Stimulated activated naive CD8-positive, alpha-beta T cell treated with anti-CD3 and anti-CD28 coated beads, Interleukin-15, amount 100 ng/mL, for 72 hours (primary cell): ENCODE measurements around the gene PARP6.

ENCODE experiments used
- ATAC-seq: fragments of 150-1000 bp; cut with Tn5 transposase; 2 replicates; pipeline ENCODE4 v1.10.0; 2021; ENCODE audit warnings: mild to moderate bottlenecking, moderate library complexity
- DNase-seq, 2 donors: peaks; one replicate each; pipeline ENCODE4 v3.0.0; 2021 to 2022
- H3K27ac Mint-ChIP-seq, 2 donors: one replicate each; pipeline ENCODE4 v1.8.0; 2022; ENCODE audit warnings: mild to moderate bottlenecking in 2 of 2, mixed read lengths in 2 of 2, moderate library complexity in 2 of 2
- H3K27me3 Mint-ChIP-seq: one replicate; pipeline ENCODE4 v1.8.0; 2022; ENCODE audit warnings: mixed read lengths
- H3K4me1 Mint-ChIP-seq: one replicate; pipeline ENCODE4 v1.8.0; 2022; ENCODE audit warnings: mild to moderate bottlenecking, mixed read lengths
- H3K4me3 Mint-ChIP-seq, 2 donors: one replicate each; pipeline ENCODE4 v1.8.0; 2022; ENCODE audit warnings: mild to moderate bottlenecking in 2 of 2, mixed read lengths in 2 of 2, moderate library complexity in 1 of 2
- H3K9me3 Mint-ChIP-seq, 2 donors: one replicate each; pipeline ENCODE4 v1.8.0; 2022; ENCODE audit warnings: mixed read lengths in 2 of 2

PARP6 gene

DNA sequence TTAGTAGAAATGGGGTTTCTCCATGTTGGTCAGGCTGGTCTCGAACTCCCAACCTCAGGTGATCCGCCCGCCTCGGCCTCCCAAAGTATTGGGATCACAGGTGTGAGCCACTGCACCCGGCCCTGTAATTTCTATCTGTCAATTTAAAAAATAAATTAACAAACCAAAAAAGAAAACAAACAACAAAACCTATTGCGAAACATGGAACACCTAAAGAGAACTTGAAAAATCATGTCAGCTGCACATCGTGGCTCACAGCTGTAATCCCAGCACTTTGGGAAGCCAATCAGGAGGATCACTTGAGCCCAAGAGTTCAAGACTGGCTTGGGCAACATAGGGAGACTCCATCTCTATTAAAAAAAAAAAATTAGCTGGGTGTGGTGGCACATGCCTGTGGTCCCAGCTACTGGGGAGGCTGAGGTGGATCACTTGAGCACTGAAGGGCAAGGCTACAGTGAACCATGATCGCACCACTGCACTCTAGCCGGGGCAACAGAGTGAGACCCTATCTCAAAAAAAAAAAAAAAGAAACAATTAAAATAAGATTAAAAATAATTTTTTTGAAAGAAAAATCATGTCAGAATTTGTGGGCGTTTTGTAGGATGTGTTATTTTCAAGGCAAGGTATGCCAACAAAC is 19.6 kb downstream of the PARP6 start:
- Mint-ChIP-seq H3K4me3 (no peak overlapping the region), H3K4me1 (no peaks in the 10 kb centered on the region), H3K9me3 (no peaks in the 10 kb centered on the region), H3K27ac (no peak overlapping the region), H3K27me3 (no peaks in the 10 kb centered on the region)
- no peak for DNase-seq
- ATAC-seq = no peak

DNA sequence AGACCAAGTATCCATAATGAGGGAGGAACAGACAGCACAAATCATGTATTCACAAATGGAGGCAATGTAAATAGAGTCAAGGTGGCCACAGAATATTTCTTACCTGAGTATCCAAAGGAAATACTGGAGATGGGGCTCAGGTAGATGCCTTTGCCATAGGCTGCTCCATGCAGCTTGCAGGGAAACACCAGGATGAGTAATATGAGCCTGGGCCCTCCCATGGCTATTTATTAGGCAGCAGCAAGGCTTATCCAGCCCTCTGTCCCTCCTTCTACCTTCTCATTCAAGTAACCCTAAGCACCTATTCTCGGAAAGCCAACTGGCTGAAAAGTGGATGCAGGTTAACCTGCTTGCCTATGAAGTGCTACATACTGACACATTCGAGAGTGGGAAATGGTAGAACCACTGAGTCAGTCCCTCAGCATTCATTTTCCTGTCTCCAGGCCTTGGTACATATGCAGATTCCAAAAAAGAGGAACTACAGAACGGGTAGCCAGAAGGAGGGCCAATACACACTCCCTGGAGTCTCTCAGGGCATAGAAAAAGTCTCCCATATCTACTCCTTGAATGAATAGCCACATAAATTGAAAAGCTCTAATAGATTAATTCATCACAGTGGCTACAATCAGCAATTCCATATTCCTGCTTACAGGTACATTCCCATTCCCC is 23.1 kb downstream of the PARP6 start:
- DNase-seq (no peak), ATAC-seq (no peak)
- no peaks in the 10 kb centered on the region for H3K4me1 Mint-ChIP-seq
- no peak overlapping the region for H3K27ac Mint-ChIP-seq
- no peaks in the 10 kb centered on the region for H3K27me3 Mint-ChIP-seq
- no peak overlapping the region for H3K4me3 Mint-ChIP-seq
- H3K9me3 Mint-ChIP-seq = no peaks in the 10 kb centered on the region

DNA sequence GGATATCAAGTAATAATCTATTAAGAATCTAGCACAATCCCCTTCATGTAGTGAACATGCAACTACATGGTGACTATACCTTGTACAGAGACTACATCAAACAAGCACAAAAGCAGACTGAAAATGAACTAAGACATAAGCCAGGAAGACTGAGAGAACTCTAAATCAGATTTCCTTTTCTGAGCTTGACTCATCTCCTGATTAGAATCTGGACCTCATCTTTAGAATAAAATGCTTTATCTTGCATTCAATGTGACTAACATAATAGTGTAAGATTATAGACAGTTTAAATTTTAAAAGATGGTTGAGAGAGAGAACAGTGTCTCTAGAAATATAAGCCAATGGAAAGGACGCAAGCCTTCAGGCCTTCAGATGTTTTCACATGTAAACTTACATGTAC is 23.8 kb downstream of the PARP6 start:
- DNase-seq = no peak
- no peaks in the 10 kb centered on the region for H3K9me3 Mint-ChIP-seq
- H3K27me3 Mint-ChIP-seq = no peaks in the 10 kb centered on the region
- H3K4me3 Mint-ChIP-seq = no peak overlapping the region
- no peaks in the 10 kb centered on the region for H3K4me1 Mint-ChIP-seq
- H3K27ac Mint-ChIP-seq = peak overlapping the region; percentile 47 to 50
- no peak for ATAC-seq

DNA sequence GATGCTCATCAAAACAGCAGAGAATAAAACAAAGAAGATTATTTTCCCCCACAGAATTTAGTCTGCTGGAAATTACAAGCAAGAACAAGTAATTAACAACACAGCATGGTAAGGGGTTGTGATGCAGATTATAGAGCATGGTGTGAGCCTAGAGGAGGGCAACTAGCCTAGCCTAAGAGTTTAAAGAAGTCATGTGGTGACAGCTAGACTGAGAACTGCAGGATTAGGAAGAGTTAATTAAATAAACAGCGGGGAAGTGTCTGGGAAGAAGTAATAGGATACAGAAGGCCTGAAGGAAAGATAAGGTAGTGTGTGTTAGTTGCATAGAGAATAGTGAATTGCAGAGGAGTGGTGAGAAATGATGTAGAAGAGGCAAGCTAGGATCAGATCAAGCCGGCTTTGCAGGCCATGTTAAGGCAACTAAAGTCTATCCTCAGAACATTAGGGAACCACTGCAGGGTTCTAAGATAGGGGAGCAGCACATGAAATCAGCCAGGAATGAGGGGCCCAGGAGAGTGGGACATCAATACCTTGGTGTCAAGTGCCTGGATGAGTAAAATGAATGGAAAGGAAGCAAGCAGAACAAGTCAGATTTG is 29.5 kb downstream of the PARP6 start:
- no peak for DNase-seq
- Mint-ChIP-seq H3K27me3 (no peaks in the 10 kb centered on the region), H3K4me3 (no peak overlapping the region), H3K4me1 (peaks cover 18% of the 10 kb centered on the region), H3K9me3 (no peaks in the 10 kb centered on the region), H3K27ac (peak overlapping the region in 1 of 2 donors; percentile 9)
- ATAC-seq = no peak

DNA sequence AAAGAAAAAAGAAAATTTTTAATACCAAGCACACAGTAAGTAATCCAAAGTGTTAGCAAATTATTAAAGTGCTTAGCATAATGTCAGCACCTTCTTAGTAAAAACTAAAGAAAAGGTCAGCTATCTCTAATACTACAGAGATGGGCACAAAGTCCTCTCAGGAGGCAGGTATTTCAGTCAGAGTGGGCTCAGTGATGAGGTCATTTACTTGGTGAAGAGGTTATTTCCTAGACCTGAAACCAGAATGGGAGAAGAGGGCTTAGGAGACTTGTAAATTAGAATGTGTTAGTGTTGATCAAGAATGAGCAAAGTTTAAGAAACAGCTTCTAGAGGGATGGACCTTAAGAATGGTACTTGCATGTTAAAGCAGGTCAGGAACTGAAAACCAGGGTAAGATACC is 32.7 kb downstream of the PARP6 start:
- no peaks in the 10 kb centered on the region for H3K27me3 Mint-ChIP-seq
- ATAC-seq (no peak), DNase-seq (no peak)
- H3K4me3 Mint-ChIP-seq = no peak overlapping the region
- no peaks in the 10 kb centered on the region for H3K9me3 Mint-ChIP-seq
- H3K27ac Mint-ChIP-seq = no peak overlapping the region
- peaks cover 40% of the 10 kb centered on the region for H3K4me1 Mint-ChIP-seq

DNA sequence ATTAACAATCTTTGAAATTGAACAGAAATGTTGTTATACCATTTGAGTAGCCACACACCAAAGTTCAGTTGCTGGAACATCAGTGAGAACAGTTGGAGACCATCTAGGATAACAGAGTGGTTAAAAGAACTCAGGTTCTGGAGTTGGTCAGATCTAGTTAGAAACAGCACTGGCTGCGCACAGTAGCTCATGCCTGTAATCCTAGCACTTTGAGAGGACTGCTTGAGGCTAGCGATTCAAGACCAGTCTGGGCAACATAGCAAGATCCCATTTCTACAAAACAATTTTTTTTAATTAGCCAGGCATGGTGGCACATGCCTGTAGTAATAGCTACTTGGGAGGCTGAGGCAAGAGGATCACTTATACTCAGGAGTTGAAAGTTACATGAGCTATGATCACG is 33.8 kb downstream of the PARP6 start:
- no peak overlapping the region for H3K4me3 Mint-ChIP-seq
- H3K27ac Mint-ChIP-seq = no peak overlapping the region

DNA sequence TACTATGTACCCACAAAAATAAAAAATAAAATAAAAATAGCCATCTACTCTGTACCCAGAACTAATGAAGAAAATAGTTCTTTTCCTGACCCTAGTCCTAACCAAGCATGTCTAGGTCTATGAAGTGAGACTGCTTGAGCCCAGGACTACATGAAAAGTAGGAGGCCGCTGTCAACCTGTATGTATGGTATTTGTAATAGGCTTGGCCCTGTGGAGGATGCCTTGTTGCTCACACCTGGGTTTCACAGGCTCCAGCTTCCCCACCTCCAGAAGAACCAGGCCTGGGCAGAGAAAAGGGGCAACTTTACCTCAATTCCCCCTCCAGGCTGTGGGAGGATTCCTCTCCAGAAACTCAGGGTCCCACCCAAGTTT is 34.5 kb downstream of the PARP6 start:
- no peaks in the 10 kb centered on the region for H3K27me3 Mint-ChIP-seq
- H3K9me3 Mint-ChIP-seq = no peaks in the 10 kb centered on the region
- DNase-seq = no peak
- peak overlapping the region; percentile 64 to 74 for H3K4me3 Mint-ChIP-seq
- peak; percentile 13 for ATAC-seq
- H3K27ac Mint-ChIP-seq = peak overlapping the region; percentile 57 to 98
- peaks cover 50% of the 10 kb centered on the region for H3K4me1 Mint-ChIP-seq

More for the DNA sequence above, 33.8 kb downstream of the PARP6 start:
- ATAC-seq (no peak), DNase-seq (no peak)
- no peaks in the 10 kb centered on the region for H3K9me3 Mint-ChIP-seq
- H3K27me3 Mint-ChIP-seq = no peaks in the 10 kb centered on the region
- H3K4me1 Mint-ChIP-seq = peaks cover 46% of the 10 kb centered on the region

DNA sequence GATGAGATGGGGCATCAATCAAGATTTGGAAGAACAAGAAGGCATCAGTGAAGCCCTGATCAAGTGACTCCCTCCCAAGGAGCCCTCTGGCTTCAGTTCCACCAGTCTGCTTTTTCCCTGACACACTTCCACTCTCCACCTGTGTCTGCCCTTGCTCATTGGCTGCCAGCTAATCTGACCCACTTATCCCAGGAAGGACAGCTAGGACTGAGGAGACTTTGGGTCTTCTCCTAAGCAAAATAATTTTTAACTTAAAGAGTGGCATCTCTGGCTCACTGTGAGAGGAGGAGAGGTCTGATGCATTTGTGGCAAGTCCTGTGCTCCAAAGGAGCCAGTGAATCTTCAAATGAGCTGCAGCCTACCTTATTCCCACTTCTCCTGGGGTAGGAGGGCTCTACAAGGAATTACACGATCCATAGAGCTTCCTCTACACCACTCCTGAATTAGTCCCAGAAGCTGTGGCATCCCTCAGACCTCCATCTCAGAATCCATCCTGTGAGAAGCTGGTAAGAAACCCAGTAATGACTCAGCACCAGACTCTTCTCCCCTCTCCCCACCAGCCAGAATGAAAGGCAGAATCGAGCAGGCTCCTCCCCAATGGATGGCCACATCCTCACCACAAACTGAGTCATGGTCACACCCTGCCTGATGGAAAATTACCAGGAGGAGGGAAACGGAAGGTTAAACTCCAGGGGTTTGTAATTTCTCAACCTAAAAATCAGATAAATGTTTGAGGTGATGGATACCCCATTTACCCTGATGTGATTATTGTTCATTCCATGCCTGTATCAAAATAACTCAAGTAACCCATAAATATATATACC is 35.1 kb downstream of the PARP6 start:
- ATAC-seq = peak; percentile 96
- no peaks in the 10 kb centered on the region for H3K9me3 Mint-ChIP-seq
- H3K27ac Mint-ChIP-seq = peak overlapping the region; percentile 57 to 98

DNA sequence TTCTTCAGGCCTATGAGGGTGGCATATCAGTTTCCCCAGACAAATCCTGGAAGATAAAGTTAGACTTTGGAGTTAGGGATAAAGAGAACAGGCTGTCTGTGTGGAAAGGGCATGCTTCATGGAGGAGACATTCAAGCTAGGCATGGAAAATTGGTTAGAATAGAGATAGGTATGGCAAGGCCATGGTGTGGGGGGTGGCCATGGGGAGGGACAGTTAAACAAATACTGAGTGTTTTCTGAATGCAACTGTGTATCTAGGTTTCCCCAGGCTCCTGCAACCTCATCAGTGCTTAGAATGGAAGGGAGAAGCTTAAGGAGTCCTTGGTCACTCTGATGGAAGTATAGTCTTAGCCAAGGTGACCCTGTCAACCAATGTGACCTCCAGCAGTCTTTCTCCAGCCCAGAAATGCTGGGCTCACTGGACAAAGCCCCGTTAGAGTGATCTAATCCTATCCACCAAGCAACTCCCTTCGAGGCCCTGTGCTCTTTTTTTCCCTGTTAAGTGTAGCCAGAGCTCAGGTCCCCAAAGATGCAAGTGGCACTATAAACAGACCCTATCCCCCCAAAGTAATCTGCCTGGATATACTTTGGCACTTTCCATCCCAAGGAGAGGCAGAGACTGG is 35.9 kb downstream of the PARP6 start:
- Mint-ChIP-seq H3K4me3 (peak overlapping the region; percentile 64 to 74), H3K27ac (peak overlapping the region in 1 of 2 donors; percentile 91), H3K4me1 (peaks cover 64% of the 10 kb centered on the region), H3K9me3 (no peaks in the 10 kb centered on the region), H3K27me3 (no peaks in the 10 kb centered on the region)
- no peak for DNase-seq
- ATAC-seq = no peak

More for the DNA sequence above, 35.1 kb downstream of the PARP6 start:
- Mint-ChIP-seq H3K27me3 (no peaks in the 10 kb centered on the region), H3K4me1 (peaks cover 56% of the 10 kb centered on the region), H3K4me3 (peak overlapping the region; percentile 64 to 74)
- DNase-seq = peak; percentile 55 to 83

DNA sequence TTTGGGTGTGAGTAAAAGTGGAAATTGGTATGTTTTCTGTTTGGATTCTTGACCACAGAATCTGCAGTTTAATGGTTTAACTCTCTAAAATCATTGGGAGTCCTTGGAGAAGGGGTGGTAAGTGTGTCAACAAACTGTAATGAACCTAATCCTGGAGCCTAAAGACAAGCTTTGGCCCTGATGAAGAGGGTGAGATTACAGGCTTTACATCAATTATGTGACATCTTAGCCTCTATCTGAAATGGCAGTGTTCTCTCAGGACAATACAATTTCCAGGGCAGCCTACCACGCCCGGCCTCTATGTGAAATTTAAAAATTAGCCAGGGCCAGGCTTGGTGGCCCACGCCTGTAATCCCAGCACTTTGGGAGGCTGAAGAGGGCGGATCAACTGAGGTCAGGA is 37.1 kb downstream of the PARP6 start:
- Mint-ChIP-seq H3K27me3 (no peaks in the 10 kb centered on the region), H3K4me1 (peaks cover 58% of the 10 kb centered on the region), H3K27ac (no peak overlapping the region), H3K9me3 (no peaks in the 10 kb centered on the region), H3K4me3 (no peak overlapping the region)
- DNase-seq = no peak
- no peak for ATAC-seq

DNA sequence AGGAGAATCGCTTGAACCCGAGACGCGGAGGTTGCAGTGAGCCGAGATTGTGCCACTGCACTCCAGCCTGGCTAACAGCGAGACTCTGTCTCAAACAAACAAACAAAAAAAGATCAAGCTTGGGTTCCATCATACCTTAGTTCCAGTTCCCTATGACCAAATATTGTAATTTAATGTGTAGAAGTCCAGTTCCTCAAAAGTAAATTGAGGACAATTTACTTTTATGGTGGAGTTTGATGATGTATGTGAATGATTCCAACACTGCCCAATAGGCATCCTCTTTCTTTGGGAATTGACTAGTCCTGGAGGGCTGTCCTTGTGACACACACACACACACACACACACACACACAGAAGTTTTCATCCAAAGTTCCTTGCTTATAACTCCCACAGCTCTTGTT is 38.6 kb downstream of the PARP6 start:
- Mint-ChIP-seq H3K27me3 (no peaks in the 10 kb centered on the region), H3K4me1 (peaks cover 51% of the 10 kb centered on the region), H3K9me3 (no peaks in the 10 kb centered on the region), H3K27ac (no peak overlapping the region), H3K4me3 (no peak overlapping the region)
- DNase-seq = no peak
- no peak for ATAC-seq

DNA sequence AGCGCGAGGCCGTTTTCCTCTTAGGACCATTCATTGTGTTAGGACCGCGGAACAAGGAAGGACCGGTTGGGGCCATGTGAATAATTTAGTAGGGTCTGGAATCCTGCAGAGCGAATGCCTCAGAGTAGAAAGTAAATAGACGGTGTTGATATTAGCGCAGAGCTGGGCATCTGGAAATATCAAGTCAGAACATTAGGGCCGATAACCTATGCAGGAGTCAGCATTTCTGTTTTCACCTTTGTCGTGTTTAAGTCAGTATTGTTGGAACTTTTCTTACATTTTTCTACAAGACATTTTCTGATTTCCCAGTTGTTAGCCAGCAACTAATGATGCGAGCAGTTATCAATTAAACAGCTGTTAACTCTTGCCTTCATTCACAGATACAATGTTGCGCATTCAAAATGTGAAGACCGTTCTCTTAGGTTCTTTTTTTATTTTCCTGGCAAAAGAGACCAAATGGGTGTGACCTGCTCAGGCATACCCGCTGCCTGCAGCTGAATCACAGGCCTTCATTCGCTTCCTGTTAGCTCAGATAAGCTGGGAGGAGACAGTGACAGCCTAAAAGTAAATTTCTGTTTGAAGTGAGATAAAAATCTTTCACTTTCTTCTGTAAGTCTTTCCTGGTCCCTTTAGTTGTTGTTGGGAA is 40.4 kb downstream of the PARP6 start:
- no peak for ATAC-seq
- DNase-seq = peak; percentile 19 to 32
- H3K4me1 Mint-ChIP-seq = peaks cover 53% of the 10 kb centered on the region
- peak overlapping the region; percentile 95 to 96 for H3K27ac Mint-ChIP-seq
- peak overlapping the region; percentile 90 to 92 for H3K4me3 Mint-ChIP-seq
- H3K9me3 Mint-ChIP-seq = no peaks in the 10 kb centered on the region
- H3K27me3 Mint-ChIP-seq = no peaks in the 10 kb centered on the region

DNA sequence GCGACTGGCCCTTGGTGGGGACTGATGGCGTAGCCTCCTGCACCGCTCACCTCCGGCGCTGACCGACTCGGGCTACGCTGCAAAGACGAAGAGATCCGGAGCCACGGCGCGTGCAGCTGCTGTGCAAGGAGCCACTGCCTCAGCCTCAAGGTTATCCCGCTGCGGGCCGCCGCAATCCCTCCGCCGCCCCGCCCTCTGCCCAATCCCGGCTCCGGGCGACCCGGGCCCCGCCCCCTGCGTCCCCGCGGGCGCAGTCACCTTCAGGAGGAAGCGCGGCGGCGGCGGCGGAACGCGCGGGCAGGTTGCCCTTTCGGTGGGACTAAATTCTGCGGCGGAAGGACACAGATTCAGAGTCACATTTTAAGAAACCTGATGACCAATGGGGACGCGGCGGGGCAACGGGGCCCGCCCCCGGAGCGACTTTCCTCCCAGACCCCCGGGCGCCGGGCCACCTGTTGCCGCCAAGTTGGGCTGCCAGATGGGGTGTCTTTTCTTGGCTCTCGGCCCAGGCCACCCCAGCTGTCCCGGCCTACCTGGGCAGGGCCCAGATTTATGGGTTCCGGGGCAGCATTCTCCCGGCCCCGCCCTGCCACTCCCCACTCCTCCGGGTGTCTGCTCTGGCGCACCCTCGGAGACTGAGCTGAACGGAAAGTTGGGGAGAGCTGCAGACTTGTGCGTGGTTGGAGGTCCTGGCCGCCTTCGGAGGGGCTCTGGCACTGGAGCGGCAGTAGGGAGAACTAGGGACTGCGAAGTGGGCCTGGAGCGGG is 41.1 kb downstream of the PARP6 start, which contains the start of gene PKM:
Gene PKM, minus strand, starts transcription at position 125 of the 767 bp plus-strand sequence. CDS start 12,093 bp downstream, outside the sequence.
- Mint-ChIP-seq H3K4me3 (peak within 1 kb of the TSS; percentile 90 to 92), H3K27ac (peak within 1 kb of the TSS; percentile 95 to 96), H3K9me3 (no peaks in the 10 kb centered on the region), H3K4me1 (peaks cover 53% of the 10 kb centered on the region), H3K27me3 (no peaks in the 10 kb centered on the region)
- DNase-seq (peak; percentile 97 to 99), ATAC-seq (peak; percentile 59)
